Upper lobe of left lung (tissue), 6 donors: Measurements from ENCODE around the gene CLHC1. TPM values are rescaled to one million over a fixed set of nuclear protein-coding genes. Genes with fewer than 3 reads are reported as not detected.
A peak's percentile ranks its signal among the peaks of the same experiment; 100 is the strongest.

Experiments
- ATAC-seq, 2 donors: fragments of 200-7000 bp; cut with Tn5 transposase; one replicate each; pipeline ENCODE4 v1.9.1; 2022; ENCODE audit warnings: mild to moderate bottlenecking in 2 of 2, moderate library complexity in 2 of 2; ENCODE audit not compliant: low FRiP score in 2 of 2
- DNase-seq, 2 donors: peaks; one replicate each; pipeline ENCODE4 v3.0.0-alpha.2; 2019 to 2020
- H3K27ac ChIP-seq, 4 donors: fragments of 200-600 bp; sonication (generic); one replicate each; pipeline ENCODE4 v1.5.1; 2016 to 2019
- H3K27me3 ChIP-seq, 4 donors: fragments of 200-600 bp; sonication (generic); one replicate each; pipeline ENCODE4 v1.5.1; 2017 to 2019
- H3K36me3 ChIP-seq, 4 donors: fragments of 200-600 bp; sonication (generic); one replicate each; pipeline ENCODE4 v1.5.1; 2016 to 2019
- H3K4me1 ChIP-seq, 4 donors: fragments of 200-600 bp; sonication (generic); one replicate each; pipeline ENCODE4 v1.5.1; 2018 to 2019
- H3K4me3 ChIP-seq, 4 donors: fragments of 200-600 bp; sonication (generic); one replicate each; pipeline ENCODE4 v1.5.1; 2017 to 2019; ENCODE audit warnings: mild to moderate bottlenecking in 2 of 4, moderate library complexity in 1 of 4
- H3K9me3 ChIP-seq, 4 donors: fragments of 200-600 bp; sonication (generic); one replicate each; pipeline ENCODE4 v1.5.1; 2018 to 2019
- CTCF ChIP-seq, 6 experiments: fragments of 450-650 bp in 4 of 6; fragments of 200-600 bp in 2 of 6; sonication (generic) in 2 of 6; IDR thresholded peaks; one replicate each; pipeline ENCODE4 v1.5.1; 2016 to 2019; ENCODE audit warnings: antibody characterized with exemption in 6 of 6
- EP300 ChIP-seq, 4 donors: sonication (generic); formaldehyde crosslinking; IDR thresholded peaks; one replicate each; pipeline ENCODE4 v1.5.1; 2017; ENCODE audit warnings: antibody characterized with exemption in 4 of 4, control low read depth in 2 of 4
- POLR2A ChIP-seq, 4 donors: fragments of 450-650 bp; IDR thresholded peaks; one replicate each; pipeline ENCODE4 v1.5.1; 2016 to 2017; ENCODE audit warnings: antibody characterized with exemption in 4 of 4, mild to moderate bottlenecking in 2 of 4
- POLR2AphosphoS5 ChIP-seq, 2 donors: sonication (generic); formaldehyde crosslinking; IDR thresholded peaks; one replicate each; pipeline ENCODE4 v1.5.1; 2017; ENCODE audit warnings: antibody characterized with exemption in 2 of 2
- WGBS, 2 donors: methylation state at CpG; one replicate each; pipeline ENCODE4 v1.1.5; 2017 to 2018; 5-methylcytosine and 5-hydroxymethylcytosine counted together
- total RNA-seq, 6 donors: library from RNA; depleted of rRNA in 4 of 6; stranded (reverse); fragments of >200 nt in 4 of 6; gene quantifications; one replicate each; pipeline versions ENCODE4 v1.1.0 to v1.2.1, GENCODE V29; 2016 to 2021
- donor health status: DM: no; HTN: no; CAD: no; lungs with moderate emphysema.
- donor health status: DM: no; HTN: yes; CAD: no; lungs with severe emphysema.

Gene CLHC1
- total RNA-seq, 6 donors from 2014 or later = 3.7 to 27.1 (median 11.9) TPM

GRCh38 chr2:55153584-55154299 is 78.4 kb downstream of the CLHC1 start:
- peak overlapping the region in 2 of 4 donors; percentile 5 to 39 for H3K27ac ChIP-seq
- DNase-seq (no peak), ATAC-seq (peak in 1 of 2 donors; percentile 7)
- no peaks in the 10 kb centered on the region for H3K27me3 ChIP-seq
- WGBS, 2 donors = 57 to 61% methylated on average over 10 of the region's 10 CpGs
- H3K9me3 ChIP-seq = no peaks in the 10 kb centered on the region
- no peaks in the 10 kb centered on the region for H3K36me3 ChIP-seq
- peaks cover 54 to 67% (median 59%) of the 10 kb centered on the region in 4 donors for H3K4me1 ChIP-seq
- TF ChIP-seq POLR2A (IDR thresholded peaks at IDR 0.05) (no peak), POLR2AphosphoS5 (IDR thresholded peaks at IDR 0.05) (no peak), CTCF (IDR thresholded peaks at IDR 0.05) (no peak)
- H3K4me3 ChIP-seq = no peak overlapping the region

GRCh38 chr2:55152475-55153412 is 79.3 kb downstream of the CLHC1 start:
- H3K4me1 ChIP-seq = peaks cover 45 to 64% (median 49%) of the 10 kb centered on the region in 4 donors
- H3K4me3 ChIP-seq = no peak overlapping the region
- ATAC-seq (peak in 1 of 2 donors; percentile 55), DNase-seq (no peak)
- 80 to 83% methylated on average over 14 of the region's 14 CpGs for WGBS, 2 donors
- no peaks in the 10 kb centered on the region for H3K27me3 ChIP-seq
- no peaks in the 10 kb centered on the region for H3K9me3 ChIP-seq
- no peak for TF ChIP-seq CTCF (IDR thresholded peaks at IDR 0.05)
- no peak for TF ChIP-seq POLR2A (IDR thresholded peaks at IDR 0.05)
- TF ChIP-seq POLR2AphosphoS5 (IDR thresholded peaks at IDR 0.05) = no peak
- no peak for TF ChIP-seq EP300 (IDR thresholded peaks at IDR 0.05)
- peak overlapping the region in 2 of 4 donors; percentile 8 to 45 for H3K27ac ChIP-seq
- no peaks in the 10 kb centered on the region for H3K36me3 ChIP-seq

- no peak for ATAC-seq
- H3K4me3 ChIP-seq = no peak overlapping the region
- H3K4me1 ChIP-seq = peaks cover 36 to 56% (median 41%) of the 10 kb centered on the region in 4 donors
- no peaks in the 10 kb centered on the region for H3K36me3 ChIP-seq
- TF ChIP-seq POLR2A (IDR thresholded peaks at IDR 0.05) = no peak
- TF ChIP-seq EP300 (IDR thresholded peaks at IDR 0.05) = no peak
- TF ChIP-seq CTCF (IDR thresholded peaks at IDR 0.05) = no peak
- no peak for TF ChIP-seq POLR2AphosphoS5 (IDR thresholded peaks at IDR 0.05)
- H3K9me3 ChIP-seq = no peaks in the 10 kb centered on the region
- H3K27me3 ChIP-seq = no peaks in the 10 kb centered on the region
- H3K27ac ChIP-seq = peak overlapping the region in 2 of 4 donors; percentile 8 to 45
- no peak for DNase-seq
Observed at GRCh38 chr2:55151733-55152433, 80.2 kb downstream of the CLHC1 start.

- Histone ChIP-seq H3K9me3 (no peaks in the 10 kb centered on the region), H3K36me3 (no peaks in the 10 kb centered on the region), H3K27ac (no peak overlapping the region), H3K27me3 (no peaks in the 10 kb centered on the region), H3K4me3 (no peak overlapping the region), H3K4me1 (peaks cover 26 to 45% (median 31%) of the 10 kb centered on the region in 4 donors)
- WGBS, 2 donors = 75 to 81% methylated on average over 3 of the region's 3 CpGs
- no peak for DNase-seq
- peak in 1 of 2 donors; percentile 73 for ATAC-seq
- TF ChIP-seq POLR2AphosphoS5 (IDR thresholded peaks at IDR 0.05) (no peak), POLR2A (IDR thresholded peaks at IDR 0.05) (no peak), EP300 (IDR thresholded peaks at IDR 0.05) (no peak), CTCF (IDR thresholded peaks at IDR 0.05) (no peak)
Observed at GRCh38 chr2:55150834-55151233, 81.3 kb downstream of the CLHC1 start.
